HepG2 (cell line): ENCODE results near the gene ARHGAP23. TPM values are rescaled to one million over a fixed set of nuclear protein-coding genes. Genes with fewer than 3 reads are reported as not detected.
A peak's percentile ranks its signal among the peaks of the same experiment; 100 is the strongest.

Source experiments
- ATF2 ChIP-seq: sonication (generic); formaldehyde crosslinking; IDR thresholded peaks from 2 replicates; pipeline ENCODE4 v1.4.0; 2020; ENCODE audit warnings: missing genetic modification reagents
- EED ChIP-seq: sonication (generic); formaldehyde crosslinking; IDR thresholded peaks from 2 replicates; pipeline ENCODE4 v1.5.0; 2020; ENCODE audit warnings: mild to moderate bottlenecking, missing genetic modification reagents
- FOXA3 ChIP-seq: IDR thresholded peaks from 2 replicates; pipeline ENCODE4 v1.6.1; 2016; ENCODE audit warnings: missing genetic modification reagents, missing compliant biosample characterization
- FUBP1 ChIP-seq: sonication (generic); formaldehyde crosslinking; IDR thresholded peaks from 2 replicates; pipeline ENCODE4 v1.5.1; 2020; ENCODE audit warnings: missing genetic modification reagents, mild to moderate bottlenecking, borderline replicate concordance
- HDAC2 ChIP-seq: sonication (generic); formaldehyde crosslinking; IDR thresholded peaks from 2 replicates; pipeline ENCODE4 v1.4.0; 2020; ENCODE audit warnings: missing genetic modification reagents
- ISL2 ChIP-seq: sonication (generic); formaldehyde crosslinking; IDR thresholded peaks from 2 replicates; pipeline ENCODE4 v1.5.0; 2020; ENCODE audit warnings: missing genetic modification reagents
- KLF16 ChIP-seq, 2 experiments: sonication (generic) in 1 of 2; formaldehyde crosslinking in 1 of 2; IDR thresholded peaks; 2 replicates each; pipeline versions ENCODE4 v1.6.1 to v1.8.0; 2016 to 2023; ENCODE audit warnings: missing genetic modification reagents in 2 of 2, missing compliant biosample characterization in 1 of 2
- NFIC ChIP-seq: IDR thresholded peaks from 2 replicates; pipeline ENCODE4 v1.6.1; 2012; ENCODE audit warnings: mild to moderate bottlenecking, low read length, inconsistent platforms
- RXRB ChIP-seq: IDR thresholded peaks from 2 replicates; pipeline ENCODE4 v1.6.1; 2016; ENCODE audit warnings: borderline replicate concordance, missing genetic modification reagents, missing compliant biosample characterization
- ZBTB14 ChIP-seq: sonication (generic); formaldehyde crosslinking; IDR thresholded peaks from 2 replicates; pipeline ENCODE4 v1.4.0; 2020; ENCODE audit warnings: missing genetic modification reagents
- ZBTB42 ChIP-seq: sonication (generic); formaldehyde crosslinking; IDR thresholded peaks from 2 replicates; pipeline ENCODE4 v1.5.0; 2020; ENCODE audit warnings: mild to moderate bottlenecking, missing genetic modification reagents
- ZBTB43 ChIP-seq: sonication (generic); formaldehyde crosslinking; conservative IDR thresholded peaks from 2 replicates; pipeline ENCODE4 v1.4.0; 2020; ENCODE audit warnings: missing genetic modification reagents
- ZNF136 ChIP-seq: sonication (generic); formaldehyde crosslinking; IDR thresholded peaks from 2 replicates; pipeline ENCODE4 v1.8.1; 2022; ENCODE audit warnings: low read depth, mild to moderate bottlenecking, moderate library complexity, missing genetic modification reagents
- ZNF572 ChIP-seq: sonication (generic); formaldehyde crosslinking; IDR thresholded peaks from 2 replicates; pipeline ENCODE4 v1.5.1; 2020; ENCODE audit warnings: mild to moderate bottlenecking, missing genetic modification reagents
- ZNF703 ChIP-seq: sonication (generic); formaldehyde crosslinking; IDR thresholded peaks from 2 replicates; pipeline ENCODE4 v1.5.1; 2020; ENCODE audit warnings: missing genetic modification reagents, mild to moderate bottlenecking, moderate library complexity, borderline replicate concordance
- ZNF780A ChIP-seq: sonication (generic); formaldehyde crosslinking; IDR thresholded peaks from 2 replicates; pipeline ENCODE4 v1.8.0; 2022; ENCODE audit warnings: mild to moderate bottlenecking, missing genetic modification reagents, moderate library complexity
- ZSCAN25 ChIP-seq: sonication (generic); formaldehyde crosslinking; IDR thresholded peaks from 2 replicates; pipeline ENCODE4 v1.8.0; 2022; ENCODE audit warnings: mild to moderate bottlenecking, missing genetic modification reagents
- ZSCAN29 ChIP-seq: sonication (generic); formaldehyde crosslinking; conservative IDR thresholded peaks from 2 replicates; pipeline ENCODE4 v1.4.0; 2020; ENCODE audit warnings: mild to moderate bottlenecking, missing genetic modification reagents
- polyA plus RNA-seq, 8 experiments: library from polyadenylated mRNA; depleted of rRNA in 3 of 8; stranded (reverse) in 7 of 8; unstranded in 1 of 8; fragments of >200 nt; fragmentation: Illumina TruSeq in 4 of 8; extraction: Trizol in 4 of 8; gene quantifications; 2 replicates each; pipeline versions ENCODE4 v1.2.1 to v1.2.3, GENCODE V29; 2011 to 2016; ENCODE audit warnings: low read depth in 4 of 8, missing spikeins in 1 of 8, mixed read lengths in 1 of 8; ENCODE audit not compliant: insufficient read depth in 1 of 8
- total RNA-seq, 5 experiments: library from RNA; depleted of rRNA; stranded (reverse); fragments of >200 nt; fragmentation: Illumina TruSeq; extraction: Trizol; gene quantifications; 2 replicates each; pipeline ENCODE4 v1.2.3, GENCODE V29; 2016; ENCODE audit warnings: low read depth in 1 of 5

ARHGAP23 gene
- total and polyA plus RNA-seq, 2 of the 13 experiments (the other 11 are each of a cell fraction or from before 2014, with no cell fraction given), result 0.03 TPM; not detected in 1

- TF ChIP-seq FOXA3 (CRISPR knock-in tag) (peak; percentile 64), ZNF572 (no peak), ZBTB42 (CRISPR knock-in tag) (peak; percentile 87; the same call in 1 of the 2 replicates), EED (CRISPR knock-in tag) (peak; percentile 86), ZBTB43 (no peak), ZNF703 (CRISPR knock-in tag) (peak; percentile 68; the same call in 1 of the 2 replicates), FUBP1 (CRISPR knock-in tag) (no peak), ZBTB14 (CRISPR knock-in tag) (no peak), HDAC2 (CRISPR knock-in tag) (peak; percentile 67), ZSCAN25 (CRISPR knock-in tag) (0 out of 2 replicates have a peak, but pooled peaks have one; percentile 27), NFIC (no peak), ZNF780A (CRISPR knock-in tag) (peak; percentile 39), ZNF136 (no peak), KLF16 (CRISPR knock-in tag; IDR thresholded peaks at IDR 0.05) (peak in 1 of 2 experiments; percentile 62; a peak in 2 of 4 replicates), RXRB (CRISPR knock-in tag) (peak; percentile 52), ISL2 (CRISPR knock-in tag) (peak; percentile 61; the same call in 1 of the 2 replicates), ATF2 (CRISPR knock-in tag) (peak; percentile 91; the same call in 1 of the 2 replicates), ZSCAN29 (CRISPR knock-in tag) (no peak; the same call in 1 of the 2 replicates)
Observed at GRCh38 chr17:38415250-38416194, 12.7 kb upstream of the ARHGAP23 start (continued).
